DND-41 (cell line): ENCODE results near the gene FCN2.

Source experiments
- ATAC-seq: fragments of 200-7000 bp; cut with Tn5 transposase; 3 replicates; pipeline ENCODE4 v1.9.1; 2021; ENCODE audit warnings: low read depth; ENCODE audit not compliant: insufficient read depth
- DNase-seq: peaks from one replicate; pipeline ENCODE4 v3.0.0-alpha.2; 2020
- H2AFZ ChIP-seq: 2 replicates; pipeline ENCODE4 v1.6.0; 2012; ENCODE audit warnings: low read depth, low read length
- H3K27ac ChIP-seq: 2 replicates; pipeline ENCODE4 v1.5.1; 2012; ENCODE audit warnings: low read length, inconsistent platforms
- H3K27me3 ChIP-seq: fragments of 200-600 bp; sonication (generic); 2 replicates; pipeline ENCODE4 v1.6.0; 2012; ENCODE audit warnings: low read length, mild to moderate bottlenecking, inconsistent platforms; ENCODE audit not compliant: insufficient read depth, poor library complexity
- H3K36me3 ChIP-seq: 2 replicates; pipeline ENCODE4 v1.5.1; 2012; ENCODE audit warnings: low read length, inconsistent platforms; ENCODE audit not compliant: insufficient read depth
- H3K4me1 ChIP-seq: 2 replicates; pipeline ENCODE4 v1.5.1; 2012; ENCODE audit warnings: mild to moderate bottlenecking, low read length; ENCODE audit not compliant: insufficient read depth
- H3K4me2 ChIP-seq: 2 replicates; pipeline ENCODE4 v1.6.0; 2012; ENCODE audit warnings: mild to moderate bottlenecking, moderate library complexity, low read length, inconsistent platforms; ENCODE audit not compliant: insufficient read depth
- H3K4me3 ChIP-seq, 2 experiments: fragments of 200-600 bp in 1 of 2; shearing (Covaris generic) in 1 of 2; 2 replicates each; pipeline ENCODE4 v1.5.1; 2012 to 2016; ENCODE audit warnings: inconsistent platforms in 2 of 2, low read length in 2 of 2, mild to moderate bottlenecking in 2 of 2, low read depth in 1 of 2, moderate library complexity in 1 of 2
- H3K79me2 ChIP-seq: 2 replicates; pipeline ENCODE4 v1.6.0; 2012; ENCODE audit warnings: low read length, inconsistent platforms; ENCODE audit not compliant: insufficient read depth
- H3K9ac ChIP-seq: 2 replicates; pipeline ENCODE4 v1.6.0; 2012; ENCODE audit warnings: low read depth, mild to moderate bottlenecking, inconsistent platforms, low read length, moderate library complexity
- H3K9me3 ChIP-seq: 2 replicates; pipeline ENCODE4 v1.5.1; 2012; ENCODE audit warnings: low read length, moderate library complexity, mild to moderate bottlenecking, inconsistent platforms; ENCODE audit not compliant: insufficient read depth, severe bottlenecking
- H4K20me1 ChIP-seq: 2 replicates; pipeline ENCODE4 v1.6.0; 2012; ENCODE audit warnings: low read length; ENCODE audit not compliant: insufficient read depth
- EZH2 ChIP-seq: IDR thresholded peaks from 3 replicates; pipeline ENCODE4 v1.6.1; 2012; ENCODE audit warnings: borderline replicate concordance, low read depth, mild to moderate bottlenecking, moderate library complexity, low read length, inconsistent platforms; ENCODE audit not compliant: severe bottlenecking
- TF ChIP-seq, protein P1 (sequence below): IDR thresholded peaks from 2 replicates; pipeline ENCODE4 v1.5.1; 2012; ENCODE audit warnings: borderline replicate concordance, low read length, moderate library complexity, mild to moderate bottlenecking; ENCODE audit not compliant: poor library complexity, severe bottlenecking; ENCODE audit errors: extremely low read depth

The FCN2 gene

GRCh38 chr9:134875371-134875770, 5.2 kb upstream of the FCN2 start:
- Histone ChIP-seq H3K27ac (no peak overlapping the region), H4K20me1 (no peaks in the 10 kb centered on the region), H3K4me1 (no peaks in the 10 kb centered on the region), H3K9me3 (no peaks in the 10 kb centered on the region), H2AFZ (no peak overlapping the region), H3K4me2 (no peak overlapping the region), H3K9ac (no peak overlapping the region), H3K36me3 (no peaks in the 10 kb centered on the region), H3K27me3 (no peaks in the 10 kb centered on the region), H3K4me3 (no peak overlapping the region), H3K79me2 (no peaks in the 10 kb centered on the region)
- ATAC-seq, result no peak
- no peak for DNase-seq
- TF ChIP-seq, protein P1, sequence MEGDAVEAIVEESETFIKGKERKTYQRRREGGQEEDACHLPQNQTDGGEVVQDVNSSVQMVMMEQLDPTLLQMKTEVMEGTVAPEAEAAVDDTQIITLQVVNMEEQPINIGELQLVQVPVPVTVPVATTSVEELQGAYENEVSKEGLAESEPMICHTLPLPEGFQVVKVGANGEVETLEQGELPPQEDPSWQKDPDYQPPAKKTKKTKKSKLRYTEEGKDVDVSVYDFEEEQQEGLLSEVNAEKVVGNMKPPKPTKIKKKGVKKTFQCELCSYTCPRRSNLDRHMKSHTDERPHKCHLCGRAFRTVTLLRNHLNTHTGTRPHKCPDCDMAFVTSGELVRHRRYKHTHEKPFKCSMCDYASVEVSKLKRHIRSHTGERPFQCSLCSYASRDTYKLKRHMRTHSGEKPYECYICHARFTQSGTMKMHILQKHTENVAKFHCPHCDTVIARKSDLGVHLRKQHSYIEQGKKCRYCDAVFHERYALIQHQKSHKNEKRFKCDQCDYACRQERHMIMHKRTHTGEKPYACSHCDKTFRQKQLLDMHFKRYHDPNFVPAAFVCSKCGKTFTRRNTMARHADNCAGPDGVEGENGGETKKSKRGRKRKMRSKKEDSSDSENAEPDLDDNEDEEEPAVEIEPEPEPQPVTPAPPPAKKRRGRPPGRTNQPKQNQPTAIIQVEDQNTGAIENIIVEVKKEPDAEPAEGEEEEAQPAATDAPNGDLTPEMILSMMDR, result no peak
- TF ChIP-seq EZH2, result no peak

DNA sequence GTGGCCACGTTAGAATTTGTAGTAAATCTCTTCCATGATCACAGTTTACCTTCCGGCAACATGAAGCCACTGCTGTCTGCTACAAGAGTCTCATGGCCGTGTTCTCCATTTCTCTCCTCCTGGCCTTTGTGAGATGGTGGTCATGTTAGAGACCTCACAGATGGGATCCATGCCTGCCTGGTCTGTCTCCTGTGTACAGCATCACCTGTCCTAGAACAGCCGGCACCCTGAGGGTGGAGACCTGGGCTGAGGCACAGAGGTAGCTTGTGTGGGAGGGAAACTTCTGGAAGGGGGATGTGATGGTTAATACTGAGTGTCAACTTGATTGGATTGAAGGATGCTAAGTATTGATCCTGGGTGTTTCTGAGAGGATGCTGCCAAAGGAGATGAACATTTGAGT, 3.1 kb upstream of the FCN2 start:
- no peaks in the 10 kb centered on the region for H4K20me1 ChIP-seq
- no peak overlapping the region for H3K27ac ChIP-seq
- DNase-seq (no peak), ATAC-seq (no peak)
- no peak overlapping the region for H3K4me3 ChIP-seq
- H3K9me3 ChIP-seq, result no peaks in the 10 kb centered on the region
- H3K4me2 ChIP-seq, result no peak overlapping the region
- no peaks in the 10 kb centered on the region for H3K4me1 ChIP-seq
- no peaks in the 10 kb centered on the region for H3K27me3 ChIP-seq
- H3K36me3 ChIP-seq, result no peaks in the 10 kb centered on the region
- no peaks in the 10 kb centered on the region for H3K79me2 ChIP-seq
- TF ChIP-seq EZH2, result no peak
- TF ChIP-seq, protein P1, result no peak
- no peak overlapping the region for H3K9ac ChIP-seq
- no peak overlapping the region for H2AFZ ChIP-seq

GRCh38 chr9:134879664-134880483, 736 bp upstream of the FCN2 start:
- H3K4me3 ChIP-seq, result no peak overlapping the region
- no peaks in the 10 kb centered on the region for H3K79me2 ChIP-seq
- H3K9ac ChIP-seq, result no peak overlapping the region
- no peak for ATAC-seq
- no peaks in the 10 kb centered on the region for H3K9me3 ChIP-seq
- no peak overlapping the region for H3K4me2 ChIP-seq
- H2AFZ ChIP-seq, result no peak overlapping the region
- no peaks in the 10 kb centered on the region for H3K4me1 ChIP-seq
- H4K20me1 ChIP-seq, result no peaks in the 10 kb centered on the region
- no peaks in the 10 kb centered on the region for H3K27me3 ChIP-seq
- TF ChIP-seq, protein P1, result no peak
- no peak for TF ChIP-seq EZH2
- no peaks in the 10 kb centered on the region for H3K36me3 ChIP-seq
- H3K27ac ChIP-seq, result no peak overlapping the region
- DNase-seq, result no peak

GRCh38 chr9:134881313-134881670, 682 bp downstream of the FCN2 start:
- no peaks in the 10 kb centered on the region for H3K79me2 ChIP-seq
- H3K9me3 ChIP-seq, result no peaks in the 10 kb centered on the region
- H3K27me3 ChIP-seq, result no peaks in the 10 kb centered on the region
- no peak overlapping the region for H2AFZ ChIP-seq
- H4K20me1 ChIP-seq, result no peaks in the 10 kb centered on the region
- DNase-seq, result no peak
- no peak for ATAC-seq
- no peak for TF ChIP-seq EZH2
- TF ChIP-seq, protein P1, result no peak
- no peak overlapping the region for H3K4me2 ChIP-seq
- H3K9ac ChIP-seq, result no peak overlapping the region
- no peak overlapping the region for H3K27ac ChIP-seq
- no peaks in the 10 kb centered on the region for H3K36me3 ChIP-seq
- H3K4me1 ChIP-seq, result no peaks in the 10 kb centered on the region
- no peak overlapping the region for H3K4me3 ChIP-seq
